ENCODE data around the gene HSF2BP. TPM values are rescaled to one million over a fixed set of nuclear protein-coding genes. Genes with fewer than 3 reads are reported as not detected.
"Not testable (repeated sequence)": the region's sequence is repeated elsewhere in the genome, so short reads cannot be mapped to it uniquely, and the experiment has no call there.

HSF2BP gene
- total RNA-seq, 1 donor from 2014 or later: 1.2 TPM

- DNase-seq (ENCODE audit: low spot score): no peak
- Mint-ChIP-seq H3K4me3 (no peak overlapping the region), H3K36me3 (ENCODE audit: low read depth) (peaks cover 6% of the 10 kb centered on the region), H3K27me3 (ENCODE audit: insufficient read depth) (peaks cover 16% of the 10 kb centered on the region), H3K9me3 (peaks cover 12% of the 10 kb centered on the region), H3K4me1 (ENCODE audit: low read depth) (peaks cover 2% of the 10 kb centered on the region), H3K27ac (no peak overlapping the region)
- intact Hi-C loops (cut with micrococcal nuclease): no loop called here
Measured at GRCh38 chr21:43618940-43619339, 40.3 kb downstream of the HSF2BP start.

DNA sequence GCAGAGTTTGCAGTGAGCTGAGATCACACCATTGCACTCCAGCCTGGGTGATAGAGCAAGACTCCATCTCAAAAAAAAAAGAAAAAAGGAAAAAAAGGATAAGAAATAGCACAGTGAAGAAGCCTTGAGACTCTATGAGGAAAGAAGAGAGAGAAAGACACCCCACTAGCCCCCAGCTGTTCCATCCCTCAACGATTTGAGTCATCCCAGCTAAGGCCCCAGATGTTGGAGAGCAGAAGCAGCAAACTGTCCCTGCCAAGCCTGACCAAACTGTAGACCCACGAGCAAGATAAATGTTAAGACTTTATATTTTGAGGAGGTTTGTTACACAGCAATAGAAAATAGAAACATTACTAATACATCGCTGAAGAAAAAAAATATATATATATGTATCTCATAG lies 42.4 kb downstream of the HSF2BP start:
- H3K36me3 Mint-ChIP-seq (ENCODE audit: low read depth); intact Hi-C loops (cut with micrococcal nuclease): not testable (repeated sequence)

DNA sequence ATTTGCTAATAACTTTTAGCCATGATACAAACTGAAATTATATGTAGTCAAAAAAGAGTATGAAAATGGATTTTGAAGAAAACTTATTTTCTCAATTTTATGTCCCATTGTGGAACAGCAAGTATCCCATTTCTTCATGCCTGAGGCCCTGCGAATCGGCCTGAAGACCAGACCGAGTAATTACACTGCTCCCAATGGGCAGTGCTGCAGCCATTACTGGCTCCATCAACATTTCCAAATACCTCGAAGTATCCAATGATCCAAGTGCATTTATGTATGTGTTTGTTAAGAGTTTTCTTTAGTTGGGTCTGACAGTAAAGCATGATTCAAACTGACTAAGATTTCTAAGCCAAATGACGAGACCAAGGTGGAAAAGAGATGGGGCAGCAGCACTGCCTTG lies 44.4 kb downstream of the HSF2BP start:
- H3K27me3 Mint-ChIP-seq (ENCODE audit: insufficient read depth): peaks cover 3% of the 10 kb centered on the region
- H3K9me3 Mint-ChIP-seq: peaks cover 1% of the 10 kb centered on the region
- no peak for DNase-seq (ENCODE audit: low spot score)
- peaks cover under 1% of the 10 kb centered on the region for H3K36me3 Mint-ChIP-seq (ENCODE audit: low read depth)
- intact Hi-C loops (cut with micrococcal nuclease): no loop called here
- H3K4me1 Mint-ChIP-seq (ENCODE audit: low read depth): peaks cover 9% of the 10 kb centered on the region
- no peak overlapping the region for H3K4me3 Mint-ChIP-seq
- no peak overlapping the region for H3K27ac Mint-ChIP-seq

More for the DNA sequence above, 42.4 kb downstream of the HSF2BP start:
- not testable (repeated sequence) for H3K4me1 Mint-ChIP-seq (ENCODE audit: low read depth); H3K27ac Mint-ChIP-seq; DNase-seq (ENCODE audit: low spot score); H3K27me3 Mint-ChIP-seq (ENCODE audit: insufficient read depth); H3K4me3 Mint-ChIP-seq
- H3K9me3 Mint-ChIP-seq: peaks cover 12% of the 10 kb centered on the region

- Mint-ChIP-seq H3K9me3 (no peaks in the 10 kb centered on the region), H3K36me3 (ENCODE audit: low read depth) (no peaks in the 10 kb centered on the region), H3K27ac (no peak overlapping the region), H3K27me3 (ENCODE audit: insufficient read depth) (peaks cover 7% of the 10 kb centered on the region), H3K4me3 (no peak overlapping the region), H3K4me1 (ENCODE audit: low read depth) (peaks cover 9% of the 10 kb centered on the region)
- intact Hi-C loops (cut with micrococcal nuclease): loop anchor here (2.0 kb wide), 1 partner anchor 33 kb away; no protein-coding TSS in a partner anchor
- DNase-seq (ENCODE audit: low spot score): no peak
Measured at GRCh38 chr21:43613755-43614638, 45.3 kb downstream of the HSF2BP start.

DNA sequence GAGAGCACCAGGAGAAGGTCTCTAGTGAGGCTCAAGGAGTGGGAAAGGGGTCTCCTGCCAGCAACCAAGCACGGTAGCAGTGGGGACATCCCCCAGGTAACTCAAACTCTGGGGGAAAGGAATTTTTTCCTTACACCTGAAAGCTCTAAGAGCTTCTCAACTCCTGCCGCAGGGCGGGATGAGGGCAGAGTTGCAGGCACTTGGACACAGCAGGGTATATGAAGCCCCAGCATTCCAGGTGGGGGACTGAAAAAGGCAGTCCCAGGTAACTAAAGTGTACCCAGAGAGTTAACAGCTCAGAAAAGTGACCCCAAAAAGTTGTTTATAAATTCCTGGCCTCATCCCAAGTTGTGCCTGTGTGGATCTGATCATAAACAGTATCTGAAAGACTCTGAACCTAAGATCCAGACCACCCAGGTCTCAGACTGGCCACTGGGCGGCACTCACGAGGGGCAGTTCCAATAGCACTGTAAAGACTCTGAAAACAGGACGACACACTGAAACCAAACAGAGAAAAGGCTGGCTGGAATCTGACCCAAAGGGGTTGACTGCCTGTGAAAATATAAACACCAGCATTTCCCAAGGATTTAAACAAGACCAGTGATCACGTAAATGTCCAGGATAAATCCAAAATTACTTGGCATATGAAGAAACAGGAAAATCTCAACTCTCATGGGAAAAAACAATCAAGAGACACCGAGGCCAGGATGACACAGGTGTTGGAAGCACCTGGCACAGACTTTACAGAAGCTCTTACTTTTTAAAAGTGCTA lies 47.5 kb downstream of the HSF2BP start:
- H3K4me1 Mint-ChIP-seq (ENCODE audit: low read depth): peaks cover 9% of the 10 kb centered on the region
- intact Hi-C loops (cut with micrococcal nuclease): loop anchor here (2.0 kb wide), 1 partner anchor 35 kb away; no protein-coding TSS in a partner anchor
- no peak overlapping the region for H3K27ac Mint-ChIP-seq
- H3K36me3 Mint-ChIP-seq (ENCODE audit: low read depth): no peaks in the 10 kb centered on the region
- no peaks in the 10 kb centered on the region for H3K9me3 Mint-ChIP-seq
- no peak overlapping the region for H3K4me3 Mint-ChIP-seq
- H3K27me3 Mint-ChIP-seq (ENCODE audit: insufficient read depth): peaks cover 7% of the 10 kb centered on the region
- DNase-seq (ENCODE audit: low spot score): no peak

DNA sequence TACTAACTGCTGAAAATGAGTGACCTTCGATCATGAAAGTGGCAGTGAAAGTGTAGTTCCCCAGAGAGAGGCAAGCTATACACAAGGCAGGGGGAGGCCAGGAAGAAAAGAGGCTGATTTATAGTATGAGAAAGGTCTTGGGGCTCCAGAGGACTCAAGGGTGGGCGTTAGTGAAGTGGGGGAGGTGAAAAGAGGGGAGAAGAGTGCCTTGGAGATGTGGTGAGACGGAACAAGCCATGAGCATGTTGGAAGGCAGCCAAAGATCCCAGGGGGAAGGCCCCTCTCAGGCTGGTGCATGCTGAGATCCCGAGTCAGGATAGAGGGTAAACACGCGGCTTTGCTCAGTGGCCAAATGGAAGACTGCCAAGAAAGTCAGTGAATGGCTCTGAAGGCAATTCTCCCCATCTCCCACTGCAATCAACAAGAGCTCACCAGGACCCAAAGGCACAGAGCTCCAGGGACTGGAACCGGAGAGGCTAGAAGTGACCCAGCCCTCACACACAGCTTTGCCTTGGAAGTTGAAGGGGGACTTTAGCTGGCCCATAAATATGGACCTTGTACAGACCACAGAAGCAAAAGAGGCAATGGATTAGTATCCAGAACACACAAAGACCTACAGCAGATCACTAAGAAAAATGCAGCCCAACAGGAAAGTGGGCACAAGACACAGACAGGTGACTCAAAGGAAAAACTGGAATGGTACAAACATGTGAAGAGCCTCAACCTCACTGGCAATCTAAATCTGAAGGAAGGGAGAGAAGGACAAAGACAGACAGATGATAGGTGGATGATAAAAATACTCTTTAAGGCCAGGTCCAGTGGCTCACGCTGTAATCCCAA lies 49.6 kb downstream of the HSF2BP start:
- intact Hi-C loops (cut with micrococcal nuclease): no loop called here
- peaks cover 9% of the 10 kb centered on the region for H3K4me1 Mint-ChIP-seq (ENCODE audit: low read depth)
- H3K27ac Mint-ChIP-seq: no peak overlapping the region
- peaks cover 7% of the 10 kb centered on the region for H3K27me3 Mint-ChIP-seq (ENCODE audit: insufficient read depth)
- no peaks in the 10 kb centered on the region for H3K36me3 Mint-ChIP-seq (ENCODE audit: low read depth)
- no peaks in the 10 kb centered on the region for H3K9me3 Mint-ChIP-seq
- H3K4me3 Mint-ChIP-seq: no peak overlapping the region
- no peak for DNase-seq (ENCODE audit: low spot score)

DNA sequence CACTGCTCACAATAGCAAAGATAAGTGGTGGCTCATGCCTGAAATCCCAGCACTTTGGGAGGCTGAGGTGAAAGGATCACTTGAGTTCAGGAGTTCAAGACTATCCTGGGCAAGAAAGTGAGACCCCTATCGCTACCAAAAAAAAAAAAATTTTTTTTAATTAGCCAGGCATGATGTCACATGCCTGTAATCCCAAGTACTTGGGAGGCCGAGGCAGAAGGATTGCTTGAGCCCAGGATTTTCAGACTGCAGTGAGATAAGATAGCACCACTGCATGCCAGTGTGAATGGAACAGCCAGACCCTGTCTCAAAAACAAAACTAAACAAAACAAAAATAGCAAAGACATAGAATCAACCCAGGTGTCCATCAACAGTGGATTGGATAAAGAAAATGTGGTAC lies 50.6 kb downstream of the HSF2BP start:
- no peaks in the 10 kb centered on the region for H3K36me3 Mint-ChIP-seq (ENCODE audit: low read depth)
- H3K9me3 Mint-ChIP-seq: no peaks in the 10 kb centered on the region
- no peak for DNase-seq (ENCODE audit: low spot score)
- peaks cover 5% of the 10 kb centered on the region for H3K4me1 Mint-ChIP-seq (ENCODE audit: low read depth)
- H3K4me3 Mint-ChIP-seq: no peak overlapping the region
- H3K27me3 Mint-ChIP-seq (ENCODE audit: insufficient read depth): peaks cover 7% of the 10 kb centered on the region
- no peak overlapping the region for H3K27ac Mint-ChIP-seq
- intact Hi-C loops (cut with micrococcal nuclease): no loop called here

DNA sequence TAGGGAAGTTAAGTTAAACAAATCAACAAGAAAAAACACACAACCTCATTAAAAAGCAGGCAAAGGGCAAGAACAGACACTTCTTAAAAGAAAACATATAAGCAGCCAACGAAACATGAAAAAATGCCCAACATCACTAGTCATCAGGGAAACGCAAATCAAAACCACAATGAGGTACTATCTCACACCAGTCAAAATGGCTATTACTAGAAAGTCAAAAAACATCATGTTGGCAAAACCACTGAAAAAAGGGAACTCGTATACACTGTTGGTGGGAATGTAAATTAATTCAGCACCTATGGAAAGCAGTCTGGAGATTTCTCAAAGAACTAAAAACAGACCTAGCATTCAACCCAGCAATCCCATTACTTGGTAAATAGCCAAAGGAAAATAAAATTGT lies 51.1 kb downstream of the HSF2BP start:
- H3K9me3 Mint-ChIP-seq: no peaks in the 10 kb centered on the region
- DNase-seq (ENCODE audit: low spot score): no peak
- intact Hi-C loops (cut with micrococcal nuclease): no loop called here
- H3K27me3 Mint-ChIP-seq (ENCODE audit: insufficient read depth): peaks cover 7% of the 10 kb centered on the region
- no peak overlapping the region for H3K4me3 Mint-ChIP-seq
- peaks cover under 1% of the 10 kb centered on the region for H3K4me1 Mint-ChIP-seq (ENCODE audit: low read depth)
- no peak overlapping the region for H3K27ac Mint-ChIP-seq
- no peaks in the 10 kb centered on the region for H3K36me3 Mint-ChIP-seq (ENCODE audit: low read depth)

- DNase-seq (ENCODE audit: low spot score): no peak
- Mint-ChIP-seq H3K36me3 (ENCODE audit: low read depth) (no peaks in the 10 kb centered on the region), H3K4me1 (ENCODE audit: low read depth) (peaks cover 14% of the 10 kb centered on the region), H3K4me3 (no peak overlapping the region), H3K27ac (no peak overlapping the region), H3K9me3 (no peaks in the 10 kb centered on the region), H3K27me3 (ENCODE audit: insufficient read depth) (peaks cover 7% of the 10 kb centered on the region)
- intact Hi-C loops (cut with micrococcal nuclease): no loop called here
Measured at GRCh38 chr21:43605320-43606215, 53.7 kb downstream of the HSF2BP start.

DNA sequence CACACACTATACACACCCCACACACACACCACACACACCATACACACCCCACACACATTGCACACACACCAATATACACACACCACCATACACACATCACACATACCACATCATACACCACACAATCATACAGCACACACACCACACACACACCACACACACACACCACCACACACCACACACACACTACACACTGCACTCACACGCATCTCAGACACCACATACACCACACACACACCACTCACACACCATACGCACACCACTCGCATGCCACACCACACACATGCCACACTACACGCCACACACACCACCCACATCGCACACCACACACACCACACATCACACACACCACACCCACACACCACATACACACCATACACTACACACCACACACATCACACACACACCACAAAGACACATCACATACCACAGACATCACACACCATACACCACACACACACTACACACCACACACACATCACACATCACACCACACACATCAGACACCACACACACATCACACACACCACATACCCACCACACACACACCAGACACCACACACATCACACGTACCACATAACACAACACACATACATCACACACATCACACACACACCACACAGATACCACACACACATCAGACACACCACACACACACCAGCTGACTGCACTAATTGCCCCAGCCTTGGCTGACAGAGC lies 54.6 kb downstream of the HSF2BP start:
- Mint-ChIP-seq H3K27ac (no peak overlapping the region), H3K4me1 (ENCODE audit: low read depth) (peaks cover 14% of the 10 kb centered on the region), H3K36me3 (ENCODE audit: low read depth) (no peaks in the 10 kb centered on the region), H3K27me3 (ENCODE audit: insufficient read depth) (peaks cover 3% of the 10 kb centered on the region), H3K4me3 (no peak overlapping the region), H3K9me3 (no peaks in the 10 kb centered on the region)
- intact Hi-C loops (cut with micrococcal nuclease): no loop called here
- no peak for DNase-seq (ENCODE audit: low spot score)

DNA sequence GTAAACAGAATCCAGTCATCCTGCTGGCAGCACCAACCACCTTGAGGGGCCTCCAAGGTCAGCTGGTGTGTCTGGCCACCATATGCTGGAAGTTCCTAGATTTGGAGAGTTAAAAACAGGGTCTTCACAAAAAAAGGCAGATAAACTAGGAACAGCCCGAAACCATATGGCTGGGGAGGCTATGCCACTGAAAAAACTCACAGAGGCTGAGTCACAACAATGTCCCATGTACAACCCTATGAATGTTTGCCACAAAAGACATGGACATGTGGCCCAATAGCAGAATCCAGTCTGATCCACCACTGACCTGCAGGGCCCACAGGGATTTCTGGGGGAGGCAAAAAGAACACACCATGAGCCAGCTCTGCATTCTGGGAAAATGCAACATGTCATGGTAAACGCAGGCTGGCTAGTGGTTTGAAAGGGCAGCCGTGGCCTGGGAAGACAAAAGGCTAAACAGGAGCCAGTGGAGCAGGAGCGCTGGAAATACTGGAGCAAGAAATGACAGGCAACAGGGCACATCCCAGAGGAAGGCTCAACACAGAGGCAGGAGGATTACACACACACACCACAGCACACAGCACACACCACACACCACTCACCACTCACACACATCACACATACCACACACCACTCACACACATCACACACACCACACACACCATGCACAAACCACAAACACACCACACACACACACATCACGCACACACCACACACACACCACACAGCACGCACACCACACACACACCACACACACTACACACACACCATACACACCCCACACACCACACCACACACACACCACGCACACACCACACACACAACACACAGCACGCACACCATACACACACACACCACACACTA lies 55.4 kb downstream of the HSF2BP start:
- no peaks in the 10 kb centered on the region for H3K27me3 Mint-ChIP-seq (ENCODE audit: insufficient read depth)

More for the DNA sequence above, 55.4 kb downstream of the HSF2BP start:
- Mint-ChIP-seq H3K4me3 (no peak overlapping the region), H3K27ac (no peak overlapping the region), H3K4me1 (ENCODE audit: low read depth) (peaks cover 14% of the 10 kb centered on the region), H3K9me3 (no peaks in the 10 kb centered on the region), H3K36me3 (ENCODE audit: low read depth) (no peaks in the 10 kb centered on the region)
- intact Hi-C loops (cut with micrococcal nuclease): no loop called here
- DNase-seq (ENCODE audit: low spot score): no peak

All from activated T-helper 1 cell treated with anti-CD3 and anti-CD28 coated beads, Interleukin-12 subunit alpha, Interleukin-12 subunit beta, Interleukin-2, Interleukin-4 antibody, amounts not matched to agents 30 ng/mL and 10 ng/mL and 1 ng/mL, durations not matched to agents 14 hours and 24 hours and 36 hours (primary cell).